GM21786 (cell line): Measurements from ENCODE around the gene TSPY8.
"Not testable (repeated sequence)": the region's sequence is repeated elsewhere in the genome, so short reads cannot be mapped to it uniquely, and the experiment has no call there.

Experiments used
- ATAC-seq: cut with Tn5 transposase; IDR thresholded peaks from one replicate; pipeline ENCODE4 v1.9.1; 2021; ENCODE audit not compliant: unreplicated experiment

TSPY8 gene, protein sequence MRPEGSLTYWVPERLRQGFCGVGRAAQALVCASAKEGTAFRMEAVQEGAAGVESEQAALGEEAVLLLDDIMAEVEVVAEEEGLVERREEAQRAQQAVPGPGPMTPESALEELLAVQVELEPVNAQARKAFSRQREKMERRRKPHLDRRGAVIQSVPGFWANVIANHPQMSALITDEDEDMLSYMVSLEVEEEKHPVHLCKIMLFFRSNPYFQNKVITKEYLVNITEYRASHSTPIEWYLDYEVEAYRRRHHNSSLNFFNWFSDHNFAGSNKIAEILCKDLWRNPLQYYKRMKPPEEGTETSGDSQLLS

DNA sequence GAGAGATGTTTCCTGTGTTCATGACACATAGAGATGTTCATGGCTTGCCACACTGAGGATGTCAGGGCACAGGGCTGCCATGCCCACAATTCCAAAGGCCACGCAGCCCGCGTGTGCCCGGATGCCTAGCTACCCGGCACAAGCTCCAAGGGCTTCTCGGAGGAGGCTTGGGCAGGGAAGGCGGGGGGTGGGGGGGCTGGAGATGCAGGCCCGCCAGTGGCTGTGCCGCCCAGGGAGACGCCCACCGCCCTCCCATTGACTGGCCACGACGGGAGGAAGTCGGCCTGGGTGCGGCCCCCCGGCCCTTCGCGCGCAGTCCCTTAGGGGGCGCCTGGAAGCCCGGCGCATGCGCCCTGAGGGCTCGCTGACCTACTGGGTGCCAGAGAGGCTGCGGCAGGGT, at the start of gene TSPY8:
TSPY8 (plus strand) TSS at position 301 of the 400 bp plus-strand sequence; CDS start at position 347, 46 bp downstream.
- not testable (repeated sequence) for ATAC-seq

DNA sequence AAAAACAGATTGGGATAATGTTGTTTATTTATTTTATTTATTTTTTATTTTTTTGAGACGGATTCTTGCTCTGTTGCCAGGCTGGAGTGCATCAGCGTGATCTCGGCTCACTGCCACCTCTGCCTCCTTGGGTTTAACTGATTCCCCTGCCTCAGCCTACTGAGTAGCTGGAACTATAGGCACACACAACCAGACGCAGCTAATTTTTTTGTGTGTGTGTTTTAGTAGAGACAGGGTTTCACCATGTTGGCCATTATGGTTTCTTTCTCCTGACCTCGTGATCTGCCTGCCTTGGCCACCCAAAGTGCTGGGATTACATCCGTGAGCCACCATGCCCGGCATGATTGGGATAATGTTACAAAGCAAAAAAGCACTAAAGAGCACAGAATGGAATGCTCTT, 36.6 kb upstream of the TSPY8 start:
- no peak for ATAC-seq

DNA sequence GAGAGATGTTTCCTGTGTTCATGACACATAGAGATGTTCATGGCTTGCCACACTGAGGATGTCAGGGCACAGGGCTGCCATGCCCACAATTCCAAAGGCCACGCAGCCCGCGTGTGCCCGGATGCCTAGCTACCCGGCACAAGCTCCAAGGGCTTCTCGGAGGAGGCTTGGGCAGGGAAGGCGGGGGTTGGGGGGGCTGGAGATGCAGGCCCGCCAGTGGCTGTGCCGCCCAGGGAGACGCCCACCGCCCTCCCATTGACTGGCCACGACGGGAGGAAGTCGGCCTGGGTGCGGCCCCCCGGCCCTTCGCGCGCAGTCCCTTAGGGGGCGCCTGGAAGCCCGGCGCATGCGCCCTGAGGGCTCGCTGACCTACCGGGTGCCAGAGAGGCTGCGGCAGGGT, 20.4 kb upstream of the TSPY8 start, which contains the start of gene TSPY4:
TSPY4 (plus strand) TSS at position 301 of the 400 bp plus-strand sequence; CDS start at position 347, 46 bp downstream.
- not testable (repeated sequence) for ATAC-seq

DNA sequence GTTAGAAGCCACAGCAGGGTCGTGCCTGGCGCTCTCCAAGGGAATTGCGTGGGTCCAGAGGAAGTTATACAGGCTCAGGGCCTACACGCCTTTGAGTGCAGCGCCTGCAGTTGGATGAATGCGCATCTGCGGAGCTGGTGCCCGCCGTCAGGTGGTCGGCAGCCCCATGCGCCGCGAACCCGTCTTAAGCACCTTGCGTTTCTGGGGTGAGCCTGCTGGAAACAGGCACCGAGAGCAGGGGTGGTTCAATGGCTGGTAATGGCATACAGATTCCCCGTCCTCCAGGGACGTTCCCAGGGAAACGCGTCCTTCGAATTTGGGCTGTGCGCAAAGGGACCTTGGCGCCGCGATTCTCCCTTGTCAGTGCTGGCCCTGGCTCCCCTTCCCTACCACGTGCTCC, 38.9 kb downstream of the TSPY8 start:
- ATAC-seq = not testable (repeated sequence)

DNA sequence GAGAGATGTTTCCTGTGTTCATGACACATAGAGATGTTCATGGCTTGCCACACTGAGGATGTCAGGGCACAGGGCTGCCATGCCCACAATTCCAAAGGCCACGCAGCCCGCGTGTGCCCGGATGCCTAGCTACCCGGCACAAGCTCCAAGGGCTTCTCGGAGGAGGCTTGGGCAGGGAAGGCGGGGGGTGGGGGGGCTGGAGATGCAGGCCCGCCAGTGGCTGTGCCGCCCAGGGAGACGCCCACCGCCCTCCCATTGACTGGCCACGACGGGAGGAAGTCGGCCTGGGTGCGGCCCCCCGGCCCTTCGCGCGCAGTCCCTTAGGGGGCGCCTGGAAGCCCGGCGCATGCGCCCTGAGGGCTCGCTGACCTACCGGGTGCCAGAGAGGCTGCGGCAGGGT, 40.5 kb downstream of the TSPY8 start, which contains the start of gene TSPY3:
TSPY3 (plus strand) TSS at position 301 of the 400 bp plus-strand sequence; CDS start at position 347, 46 bp downstream.
- ATAC-seq = not testable (repeated sequence)
